Retinal pigment epithelial cell (primary cell): ENCODE results near the gene TIGD1.

Experiments
- DNase-seq: peaks from one replicate; pipeline ENCODE4 v3.0.0-alpha.2; 2010; ENCODE audit warnings: low read depth
- H3K4me3 ChIP-seq: 2 replicates; pipeline ENCODE4 v1.5.1; 2011; ENCODE audit warnings: mild to moderate bottlenecking, low read length, control low read depth, moderate library complexity
- TF ChIP-seq, protein P1 (sequence below): conservative IDR thresholded peaks from 2 replicates; pipeline ENCODE4 v1.5.1; 2011; ENCODE audit warnings: low read depth, low read length, control low read depth, inconsistent platforms

Gene TIGD1

DNA sequence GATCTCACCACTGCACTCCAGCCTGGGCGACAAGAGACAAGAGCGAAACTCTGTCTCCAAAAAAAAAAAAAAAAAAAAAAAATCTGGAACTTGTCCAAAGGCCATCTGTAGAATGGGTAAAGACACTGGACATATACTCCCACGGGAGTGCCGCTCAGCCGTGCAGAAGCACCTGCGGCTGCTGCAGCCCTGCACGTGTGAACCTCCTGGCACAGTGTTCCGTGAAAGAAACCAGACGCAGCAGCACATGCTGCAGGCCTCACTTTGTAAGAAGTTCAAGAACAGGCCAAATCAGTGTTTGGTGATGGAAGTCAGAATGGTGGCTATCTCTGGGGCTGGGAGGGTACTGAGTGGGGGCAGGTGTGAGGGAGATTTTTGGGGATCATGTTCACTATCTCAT, 17.9 kb downstream of the TIGD1 start:
- H3K4me3 ChIP-seq, result no peak overlapping the region
- TF ChIP-seq, protein P1, sequence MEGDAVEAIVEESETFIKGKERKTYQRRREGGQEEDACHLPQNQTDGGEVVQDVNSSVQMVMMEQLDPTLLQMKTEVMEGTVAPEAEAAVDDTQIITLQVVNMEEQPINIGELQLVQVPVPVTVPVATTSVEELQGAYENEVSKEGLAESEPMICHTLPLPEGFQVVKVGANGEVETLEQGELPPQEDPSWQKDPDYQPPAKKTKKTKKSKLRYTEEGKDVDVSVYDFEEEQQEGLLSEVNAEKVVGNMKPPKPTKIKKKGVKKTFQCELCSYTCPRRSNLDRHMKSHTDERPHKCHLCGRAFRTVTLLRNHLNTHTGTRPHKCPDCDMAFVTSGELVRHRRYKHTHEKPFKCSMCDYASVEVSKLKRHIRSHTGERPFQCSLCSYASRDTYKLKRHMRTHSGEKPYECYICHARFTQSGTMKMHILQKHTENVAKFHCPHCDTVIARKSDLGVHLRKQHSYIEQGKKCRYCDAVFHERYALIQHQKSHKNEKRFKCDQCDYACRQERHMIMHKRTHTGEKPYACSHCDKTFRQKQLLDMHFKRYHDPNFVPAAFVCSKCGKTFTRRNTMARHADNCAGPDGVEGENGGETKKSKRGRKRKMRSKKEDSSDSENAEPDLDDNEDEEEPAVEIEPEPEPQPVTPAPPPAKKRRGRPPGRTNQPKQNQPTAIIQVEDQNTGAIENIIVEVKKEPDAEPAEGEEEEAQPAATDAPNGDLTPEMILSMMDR, result no peak

DNA sequence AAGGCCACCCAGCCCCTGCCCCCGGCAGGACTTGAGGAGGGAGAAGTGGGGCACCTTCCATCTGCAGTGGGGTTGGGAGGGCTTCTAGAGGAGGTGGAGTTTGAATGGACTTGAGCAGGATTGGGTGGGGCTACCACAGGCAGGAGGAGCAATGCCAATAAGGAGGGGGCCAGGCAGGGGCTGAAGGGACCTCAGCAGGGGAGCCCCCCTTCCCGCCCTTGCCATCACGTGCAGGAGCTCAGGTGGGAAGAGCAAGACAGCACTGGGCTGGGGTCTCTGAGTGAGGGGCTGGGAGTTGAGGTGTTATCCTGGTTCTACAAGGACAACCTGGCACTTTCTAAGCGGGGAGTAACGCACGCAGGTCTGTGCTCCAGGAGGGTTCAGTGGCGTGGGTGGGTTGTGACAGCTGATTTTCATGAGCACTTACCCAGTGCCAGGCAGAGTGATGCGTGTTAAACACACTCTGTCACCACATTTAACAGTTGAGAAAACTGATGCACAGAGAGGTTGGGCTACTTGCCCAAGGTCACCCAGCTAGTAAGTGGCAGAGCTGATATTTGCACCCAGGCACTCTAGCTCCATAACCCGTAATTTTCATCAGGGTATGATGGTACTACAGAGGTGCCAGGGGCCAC, 19.6 kb downstream of the TIGD1 start:
- DNase-seq, result no peak
- H3K4me3 ChIP-seq, result no peak overlapping the region
- TF ChIP-seq, protein P1, result no peak

More for the DNA sequence above, 17.9 kb downstream of the TIGD1 start:
- DNase-seq, result no peak

DNA sequence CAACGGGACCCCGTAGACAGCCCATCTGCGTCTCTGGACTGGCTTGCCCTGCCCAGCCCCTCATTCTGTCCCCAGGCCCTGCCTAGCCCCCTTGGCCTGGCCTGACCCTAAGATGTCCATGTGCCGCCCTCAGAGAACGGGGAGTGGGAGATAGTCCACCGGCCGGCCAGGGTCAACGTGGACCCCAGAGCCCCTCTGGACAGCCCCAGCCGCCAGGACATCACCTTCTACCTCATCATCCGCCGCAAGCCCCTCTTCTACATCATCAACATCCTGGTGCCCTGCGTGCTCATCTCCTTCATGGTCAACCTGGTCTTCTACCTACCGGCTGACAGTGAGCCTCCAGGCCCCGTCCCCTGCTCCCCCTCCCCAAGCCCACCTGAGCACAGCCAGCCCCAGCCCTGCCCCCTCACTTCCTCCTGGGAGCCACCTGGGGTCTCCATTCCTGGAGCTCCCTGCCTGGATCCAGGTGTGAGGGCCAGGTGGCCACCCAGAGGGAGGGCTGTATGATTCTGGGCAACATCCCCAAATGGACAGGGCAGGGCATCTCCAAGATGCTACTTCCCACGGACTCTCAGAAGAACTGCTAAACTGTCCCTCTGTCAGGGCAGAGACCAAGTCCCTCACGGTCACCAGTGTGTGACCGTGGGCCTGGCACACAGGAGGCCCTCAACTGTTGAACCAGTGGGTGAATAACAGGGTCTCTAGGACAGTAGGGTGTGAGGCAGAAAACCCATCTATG, 20.4 kb downstream of the TIGD1 start:
- no peak overlapping the region for H3K4me3 ChIP-seq
- TF ChIP-seq, protein P1, result no peak
- no peak for DNase-seq

DNA sequence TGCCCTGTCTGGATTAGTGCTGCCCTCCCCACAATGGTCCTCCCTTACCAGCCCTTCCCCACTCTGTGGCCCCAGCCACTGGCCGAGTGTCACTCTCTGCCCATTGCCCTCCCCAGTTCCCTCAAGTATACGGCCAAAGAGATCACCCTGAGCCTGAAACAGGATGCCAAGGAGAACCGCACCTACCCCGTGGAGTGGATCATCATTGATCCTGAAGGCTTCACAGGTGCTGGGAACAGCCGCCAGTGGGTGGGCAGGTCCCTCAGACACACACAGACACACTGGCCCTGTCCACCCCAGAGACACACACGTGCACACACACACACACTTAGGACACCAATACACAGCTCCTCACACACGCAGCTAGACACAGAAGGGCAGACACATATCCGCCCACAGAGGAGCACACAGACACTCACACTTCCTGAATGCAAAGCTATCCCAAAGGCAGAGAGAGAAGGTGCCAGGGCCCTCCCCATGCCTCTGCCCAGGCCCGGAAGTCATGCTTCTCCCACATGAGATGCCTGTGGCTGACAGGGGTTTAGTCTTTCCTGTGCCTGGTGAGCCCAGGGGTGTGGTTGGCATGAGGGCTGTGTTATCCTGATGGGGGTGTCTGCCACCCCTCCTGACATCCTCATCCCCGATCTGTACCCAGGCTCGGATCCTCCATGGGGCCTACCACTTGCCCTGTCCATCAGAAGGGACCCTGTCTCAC, 21.5 kb downstream of the TIGD1 start:
- no peak overlapping the region for H3K4me3 ChIP-seq
- DNase-seq, result no peak
- TF ChIP-seq, protein P1, result no peak

DNA sequence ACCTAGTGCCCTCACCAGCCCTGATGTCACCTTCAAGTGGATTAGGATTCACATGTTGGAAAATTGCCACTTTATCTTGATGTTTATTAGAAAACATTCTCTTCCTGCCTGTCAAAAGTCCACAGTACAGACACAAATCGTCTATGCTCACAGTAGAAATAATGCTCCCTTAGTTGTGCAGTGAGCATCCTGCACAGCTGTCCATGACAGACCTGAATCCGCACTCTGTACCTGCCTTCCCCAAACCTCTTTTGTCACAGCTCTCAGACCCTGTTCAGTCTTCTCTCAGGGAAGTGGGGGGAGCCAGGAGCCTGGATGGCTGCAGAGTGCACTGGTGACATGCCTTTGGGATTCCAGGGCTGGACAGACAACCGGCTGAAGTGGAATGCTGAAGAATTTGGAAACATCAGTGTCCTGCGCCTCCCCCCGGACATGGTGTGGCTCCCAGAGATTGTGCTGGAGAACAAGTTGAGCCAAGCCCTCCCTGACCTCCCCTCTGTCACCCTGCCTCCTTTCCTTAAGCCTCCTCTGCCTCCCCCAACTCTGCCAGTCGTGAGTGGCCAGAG, 22.4 kb downstream of the TIGD1 start:
- DNase-seq, result no peak
- TF ChIP-seq, protein P1, result no peak
- no peak overlapping the region for H3K4me3 ChIP-seq

DNA sequence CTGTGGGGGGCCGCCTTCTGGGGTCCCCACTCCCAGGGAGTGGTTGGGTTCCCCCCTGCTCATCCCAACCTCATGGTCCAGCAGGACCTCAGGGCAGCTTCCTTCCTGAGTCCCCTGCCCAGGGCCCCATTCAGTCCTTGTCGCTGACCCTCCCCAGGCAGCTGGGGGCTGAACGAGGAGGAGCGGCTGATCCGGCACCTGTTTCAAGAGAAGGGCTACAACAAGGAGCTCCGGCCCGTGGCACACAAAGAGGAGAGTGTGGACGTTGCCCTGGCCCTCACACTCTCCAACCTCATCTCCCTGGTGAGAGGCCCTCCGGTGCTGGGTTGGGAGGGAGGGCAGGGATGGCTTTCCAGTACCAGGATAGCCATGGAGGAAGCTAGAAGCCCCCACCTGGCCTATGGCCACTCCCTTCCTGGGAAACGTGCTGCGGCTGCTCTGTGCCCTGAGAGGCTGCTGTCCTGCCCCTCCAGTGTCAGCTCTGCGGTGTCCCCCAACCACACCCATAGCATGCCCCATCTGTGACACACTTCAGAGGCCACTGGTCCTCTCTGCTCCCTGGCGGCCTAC, 23.9 kb downstream of the TIGD1 start:
- DNase-seq, result no peak
- TF ChIP-seq, protein P1, result no peak
- H3K4me3 ChIP-seq, result no peak overlapping the region
